Lung (tissue), 12 donors: ENCODE results near the gene ADCY1. TPM values are rescaled to one million over a fixed set of nuclear protein-coding genes. Genes with fewer than 3 reads are reported as not detected.

Experiments used
- ATAC-seq: fragments of 200-7000 bp; cut with Tn5 transposase; one replicate; pipeline ENCODE4 v1.9.1; 2020; ENCODE audit warnings: moderate number of reproducible peaks; ENCODE audit not compliant: insufficient read depth, low FRiP score
- DNase-seq, 3 donors: peaks; one replicate each; pipeline ENCODE4 v3.0.0-alpha.2; 2013 to 2017
- H3K27ac ChIP-seq, 2 donors: one replicate each; pipeline ENCODE4 v1.5.1; 2013; ENCODE audit warnings: mild to moderate bottlenecking in 2 of 2, moderate library complexity in 2 of 2, control low read depth in 1 of 2, inconsistent platforms in 1 of 2, low read depth in 1 of 2, low read length in 1 of 2
- H3K27me3 ChIP-seq, 3 donors: one replicate each; pipeline ENCODE4 v1.5.1; 2013; ENCODE audit warnings: low read length in 2 of 3; ENCODE audit not compliant: control insufficient read depth in 3 of 3, insufficient read depth in 3 of 3
- H3K36me3 ChIP-seq, 4 donors: one replicate each; pipeline ENCODE4 v1.5.1; 2013; ENCODE audit warnings: low read length in 4 of 4, mild to moderate bottlenecking in 1 of 4, moderate library complexity in 1 of 4; ENCODE audit not compliant: control insufficient read depth in 4 of 4, insufficient read depth in 4 of 4
- H3K4me1 ChIP-seq, 5 donors: one replicate each; pipeline ENCODE4 v1.5.1; 2013; ENCODE audit warnings: low read length in 5 of 5, mild to moderate bottlenecking in 2 of 5, moderate library complexity in 1 of 5; ENCODE audit not compliant: control insufficient read depth in 5 of 5, insufficient read depth in 5 of 5
- H3K4me3 ChIP-seq: one replicate; pipeline ENCODE4 v1.5.1; 2013; ENCODE audit warnings: mild to moderate bottlenecking, control low read depth, moderate library complexity
- H3K9ac ChIP-seq, 2 donors: one replicate each; pipeline ENCODE4 v1.5.1; 2013; ENCODE audit warnings: low read length in 2 of 2, control low read depth in 1 of 2; ENCODE audit not compliant: insufficient read depth in 1 of 2
- H3K9me3 ChIP-seq, 4 donors: one replicate each; pipeline ENCODE4 v1.5.1; 2013; ENCODE audit warnings: low read length in 3 of 4, mild to moderate bottlenecking in 1 of 4, moderate library complexity in 1 of 4; ENCODE audit not compliant: control insufficient read depth in 4 of 4, insufficient read depth in 3 of 4
- WGBS, 2 donors: extraction: QIAGEN DNeasy Blood & Tissue Kit; methylation state at CpG; one replicate each; pipeline ENCODE4 v1.1.7; 2013; 5-methylcytosine and 5-hydroxymethylcytosine counted together
- polyA plus RNA-seq, 2 donors: library from polyadenylated mRNA; stranded (reverse); fragments of 200-250 nt; gene quantifications; one replicate each; pipeline ENCODE4 v1.2.1, GENCODE V29; 2013
- total RNA-seq, 2 donors: library from RNA; depleted of rRNA in 1 of 2; stranded (reverse); fragments of >200 nt in 1 of 2; gene quantifications; one replicate each; pipeline ENCODE4 v1.2.1, GENCODE V29; 2014 to 2021
- TF ChIP-seq, protein P1 (sequence below): IDR thresholded peaks from 2 replicates; pipeline ENCODE4 v1.5.1; 2012; ENCODE audit warnings: mild to moderate bottlenecking; ENCODE audit errors: control extremely low read depth, extremely low read depth
- donor health status: control.
- donor health status: control.
- donor health status: Bipolar disorder and iron deficiency.
- donor health status: healthy.
- donor health status: DM: yes; HTN: yes; CAD: no.

The ADCY1 gene
- total and polyA plus RNA-seq, 4 donors: 0.14 to 1.8 (median 0.28) TPM

DNA sequence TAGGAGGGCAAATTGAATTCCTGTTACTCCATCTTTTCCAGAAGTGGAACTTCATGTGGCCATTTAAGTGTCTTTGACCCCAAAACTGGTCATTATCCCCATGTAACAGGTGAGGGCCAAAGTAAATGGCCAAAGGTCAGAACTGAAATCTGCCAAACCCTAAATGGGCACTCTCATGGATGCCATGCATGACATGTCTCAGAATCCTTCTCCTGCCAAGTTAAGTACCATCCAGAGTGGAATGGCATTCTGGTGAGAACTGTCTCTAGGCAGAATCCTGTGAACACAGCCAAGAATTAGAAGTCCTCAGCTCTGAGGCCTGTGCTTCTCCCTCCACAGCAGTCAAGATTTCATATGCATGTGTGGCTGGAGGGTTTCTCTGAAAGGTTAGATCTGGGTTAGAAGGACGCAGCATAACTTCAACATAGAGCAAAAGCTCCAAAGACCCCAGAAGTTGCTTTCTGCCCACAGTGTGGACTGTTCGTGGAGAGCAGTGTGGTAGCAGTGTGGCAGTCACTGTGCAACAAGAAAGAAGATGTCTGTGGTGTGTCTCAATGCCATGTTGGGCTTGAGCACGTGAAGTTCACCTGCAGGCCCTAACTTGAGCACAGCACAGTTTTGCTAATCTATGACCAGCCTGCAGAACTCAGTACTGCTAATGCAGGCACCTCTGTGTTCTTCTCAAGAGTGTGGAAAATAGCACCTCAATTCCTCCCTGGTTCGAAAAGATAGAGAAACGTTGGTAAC is 121.3 kb downstream of the ADCY1 start:
- Histone ChIP-seq H3K27ac (no peak overlapping the region), H3K9me3 (no peaks in the 10 kb centered on the region), H3K36me3 (no peaks in the 10 kb centered on the region), H3K9ac (no peak overlapping the region), H3K4me1 (peaks cover 0 to 4% (median 0%) of the 10 kb centered on the region in 5 donors), H3K27me3 (no peaks in the 10 kb centered on the region), H3K4me3 (no peak overlapping the region)
- TF ChIP-seq, protein P1, sequence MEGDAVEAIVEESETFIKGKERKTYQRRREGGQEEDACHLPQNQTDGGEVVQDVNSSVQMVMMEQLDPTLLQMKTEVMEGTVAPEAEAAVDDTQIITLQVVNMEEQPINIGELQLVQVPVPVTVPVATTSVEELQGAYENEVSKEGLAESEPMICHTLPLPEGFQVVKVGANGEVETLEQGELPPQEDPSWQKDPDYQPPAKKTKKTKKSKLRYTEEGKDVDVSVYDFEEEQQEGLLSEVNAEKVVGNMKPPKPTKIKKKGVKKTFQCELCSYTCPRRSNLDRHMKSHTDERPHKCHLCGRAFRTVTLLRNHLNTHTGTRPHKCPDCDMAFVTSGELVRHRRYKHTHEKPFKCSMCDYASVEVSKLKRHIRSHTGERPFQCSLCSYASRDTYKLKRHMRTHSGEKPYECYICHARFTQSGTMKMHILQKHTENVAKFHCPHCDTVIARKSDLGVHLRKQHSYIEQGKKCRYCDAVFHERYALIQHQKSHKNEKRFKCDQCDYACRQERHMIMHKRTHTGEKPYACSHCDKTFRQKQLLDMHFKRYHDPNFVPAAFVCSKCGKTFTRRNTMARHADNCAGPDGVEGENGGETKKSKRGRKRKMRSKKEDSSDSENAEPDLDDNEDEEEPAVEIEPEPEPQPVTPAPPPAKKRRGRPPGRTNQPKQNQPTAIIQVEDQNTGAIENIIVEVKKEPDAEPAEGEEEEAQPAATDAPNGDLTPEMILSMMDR: no peak
- WGBS, 2 donors: 86 to 93% methylated on average over 5 of the region's 5 CpGs
- ATAC-seq: no peak
- peak in 1 of 3 donors; percentile 7 for DNase-seq

- TF ChIP-seq, protein P1: no peak
- H3K4me1 ChIP-seq: peaks cover 0 to 11% (median 0%) of the 10 kb centered on the region in 5 donors
- no peak overlapping the region for H3K9ac ChIP-seq
- H3K36me3 ChIP-seq: no peaks in the 10 kb centered on the region
- no peak overlapping the region for H3K4me3 ChIP-seq
- no peaks in the 10 kb centered on the region for H3K9me3 ChIP-seq
- H3K27ac ChIP-seq: no peak overlapping the region
- 79 to 86% methylated on average over 4 of the region's 4 CpGs for WGBS, 2 donors
- no peaks in the 10 kb centered on the region for H3K27me3 ChIP-seq
- DNase-seq (no peak), ATAC-seq (no peak)
Measured at GRCh38 chr7:45696476-45696875, 122.3 kb downstream of the ADCY1 start.

- 97% methylated on average over 5 of the region's 5 CpGs for WGBS, 2 donors
Measured at GRCh38 chr7:45697576-45698136, 123.5 kb downstream of the ADCY1 start.

More at GRCh38 chr7:45697576-45698136, 123.5 kb downstream of the ADCY1 start:
- Histone ChIP-seq H3K9ac (no peak overlapping the region), H3K4me3 (no peak overlapping the region), H3K27ac (no peak overlapping the region), H3K9me3 (no peaks in the 10 kb centered on the region), H3K4me1 (peaks cover 0 to 11% (median 0%) of the 10 kb centered on the region in 5 donors), H3K27me3 (no peaks in the 10 kb centered on the region), H3K36me3 (no peaks in the 10 kb centered on the region)
- ATAC-seq: no peak
- TF ChIP-seq, protein P1: no peak
- peak in 1 of 3 donors; percentile 7 for DNase-seq
